SK-N-SH (cell line): ENCODE results near the gene CCR5AS.

Experiments
- CTCF ChIA-PET: fragments of 300-600, 350-600 bp; formaldehyde crosslinking; extraction: SDS; loops from one replicate; lab custom pipeline; 2021; lab: Yijun Ruan, JAX
- POLR2A ChIA-PET: fragments of 350-600 bp; sonication (Branson Sonifier 250); formaldehyde crosslinking; extraction: SDS; loops from one replicate; lab custom pipeline; 2020; ENCODE audit warnings: antibody characterized with exemption, inconsistent platforms; lab: Yijun Ruan, JAX
- DNase-seq: peaks from one replicate; pipeline ENCODE4 v3.0.0; 2012
- H2AFZ ChIP-seq: fragments of 200-600 bp; sonication (generic); 2 replicates; pipeline ENCODE4 v1.8.1; 2016; ENCODE audit warnings: antibody characterized with exemption, mild to moderate bottlenecking, low read depth
- H3F3A ChIP-seq: fragments of 200-600 bp; sonication (generic); replicated peaks from 2 replicates; pipeline ENCODE3; 2016; ENCODE audit warnings: antibody characterized with exemption, mild to moderate bottlenecking; ENCODE audit not compliant: insufficient read depth
- H3K27ac ChIP-seq, 2 experiments: fragments of 200-500 bp in 1 of 2; fragments of 200-600 bp in 1 of 2; sonication (Bioruptor generic) in 1 of 2; sonication (generic), shearing (Covaris generic) in 1 of 2; 2 replicates each; pipeline versions ENCODE4 v1.5.1 to v1.6.1; 2014 to 2016; ENCODE audit warnings: low read depth in 2 of 2, inconsistent platforms in 1 of 2, low read length in 1 of 2, mild to moderate bottlenecking in 1 of 2, mixed read lengths in 1 of 2
- H3K27me3 ChIP-seq: fragments of 200-600 bp; sonication (generic), shearing (Covaris generic); 2 replicates; pipeline ENCODE4 v1.6.1; 2016; ENCODE audit warnings: mixed run types; ENCODE audit not compliant: insufficient read depth
- H3K36me3 ChIP-seq, 2 experiments: fragments of 200-500 bp in 1 of 2; fragments of 200-600 bp in 1 of 2; sonication (Bioruptor generic) in 1 of 2; sonication (generic) in 1 of 2; replicated peaks in 1 of 2; 2 replicates each; pipeline versions ENCODE3 to v1.5.1; 2014 to 2016; ENCODE audit warnings: low read length in 1 of 2, mild to moderate bottlenecking in 1 of 2; ENCODE audit not compliant: insufficient read depth in 2 of 2, control insufficient read depth in 1 of 2
- H3K4me1 ChIP-seq, 2 experiments: fragments of 200-500 bp in 1 of 2; fragments of 200-600 bp in 1 of 2; sonication (Bioruptor generic) in 1 of 2; sonication (generic), shearing (Covaris generic) in 1 of 2; 2 replicates each; pipeline versions ENCODE4 v1.5.1 to v1.6.1; 2014 to 2016; ENCODE audit warnings: low read depth in 1 of 2, low read length in 1 of 2, mixed run types in 1 of 2; ENCODE audit not compliant: insufficient read depth in 2 of 2, control insufficient read depth in 1 of 2
- H3K4me2 ChIP-seq: fragments of 200-600 bp; sonication (generic), shearing (Covaris generic); 2 replicates; pipeline ENCODE4 v1.6.1; 2017; ENCODE audit warnings: mixed run types
- H3K4me3 ChIP-seq, 2 experiments: fragments of 200-500 bp in 1 of 2; fragments of 200-600 bp in 1 of 2; sonication (Bioruptor generic) in 1 of 2; sonication (generic), shearing (Covaris generic) in 1 of 2; 2 replicates each; pipeline versions ENCODE4 v1.5.1 to v1.8.1; 2014 to 2016; ENCODE audit warnings: low read depth in 2 of 2, inconsistent platforms in 1 of 2, low read length in 1 of 2, mild to moderate bottlenecking in 1 of 2, mixed read lengths in 1 of 2, moderate library complexity in 1 of 2
- H3K79me2 ChIP-seq: fragments of 200-600 bp; sonication (generic); 2 replicates; pipeline ENCODE4 v1.8.1; 2017; ENCODE audit warnings: mild to moderate bottlenecking; ENCODE audit not compliant: insufficient read depth
- H3K9ac ChIP-seq: fragments of 200-600 bp; sonication (generic); 2 replicates; pipeline ENCODE4 v1.6.1; 2017; ENCODE audit warnings: mixed run types
- H3K9me2 ChIP-seq: fragments of 200-600 bp; sonication (generic); 2 replicates; pipeline ENCODE4 v1.6.1; 2017; ENCODE audit warnings: mixed run types
- H3K9me3 ChIP-seq: fragments of 200-600 bp; sonication (generic); 2 replicates; pipeline ENCODE4 v1.6.1; 2017; ENCODE audit warnings: mixed run types, mild to moderate bottlenecking, moderate library complexity
- H4K20me1 ChIP-seq: fragments of 200-600 bp; sonication (generic); 2 replicates; pipeline ENCODE4 v1.6.1; 2017; ENCODE audit warnings: mild to moderate bottlenecking, mixed run types; ENCODE audit not compliant: insufficient read depth
- CTCF ChIP-seq: fragments of 200-600 bp; sonication (generic); IDR thresholded peaks from 2 replicates; pipeline ENCODE4 v1.6.1; 2017; ENCODE audit warnings: antibody characterized with exemption, mild to moderate bottlenecking, moderate library complexity
- EP300 ChIP-seq, 2 experiments: IDR thresholded peaks; 2 replicates each; pipeline versions ENCODE4 v1.4.0 to v1.6.1; 2012; ENCODE audit warnings: borderline replicate concordance in 1 of 2, low read depth in 1 of 2, low read length in 1 of 2
- EZH2phosphoT487 ChIP-seq: fragments of 200-600 bp; sonication (generic); IDR thresholded peaks from 2 replicates; pipeline ENCODE4 v1.6.1; 2017; ENCODE audit warnings: low read depth, mixed run types, mild to moderate bottlenecking, antibody characterized with exemption, moderate library complexity, borderline replicate concordance
- FOSL2 ChIP-seq: IDR thresholded peaks from 2 replicates; pipeline ENCODE4 v1.4.0; 2012; ENCODE audit warnings: low read depth, mild to moderate bottlenecking, moderate library complexity, borderline replicate concordance
- FOXJ3 ChIP-seq: sonication (generic); formaldehyde crosslinking; IDR thresholded peaks from 2 replicates; pipeline ENCODE4 v1.5.1; 2020; ENCODE audit warnings: mild to moderate bottlenecking, missing genetic modification reagents
- GABPA ChIP-seq: IDR thresholded peaks from 2 replicates; pipeline ENCODE4 v1.4.0; 2012; ENCODE audit warnings: low read depth, mild to moderate bottlenecking
- IRF3 ChIP-seq: fragments of 150-350 bp; IDR thresholded peaks from 2 replicates; pipeline ENCODE4 v1.6.1; 2016; ENCODE audit warnings: mild to moderate bottlenecking, low read depth, low read length
- JUND ChIP-seq: IDR thresholded peaks from 2 replicates; pipeline ENCODE4 v1.4.0; 2012
- MXI1 ChIP-seq: IDR thresholded peaks from 2 replicates; pipeline ENCODE4 v1.6.1; 2012; ENCODE audit warnings: mild to moderate bottlenecking, low read depth, low read length, improper control_type of control experiment
- NFIC ChIP-seq: IDR thresholded peaks from 2 replicates; pipeline ENCODE4 v1.4.0; 2012; ENCODE audit warnings: borderline replicate concordance
- NRF1 ChIP-seq: IDR thresholded peaks from 2 replicates; pipeline ENCODE4 v1.6.1; 2012; ENCODE audit warnings: low read depth, mild to moderate bottlenecking, low read length
- PBX3 ChIP-seq: IDR thresholded peaks from 2 replicates; pipeline ENCODE4; 2012
- RCOR1 ChIP-seq: fragments of 150-350 bp; IDR thresholded peaks from 2 replicates; pipeline ENCODE4 v1.6.1; 2017; ENCODE audit warnings: antibody characterized with exemption, low read length
- RFX5 ChIP-seq: IDR thresholded peaks from 2 replicates; pipeline ENCODE4 v1.6.1; 2012; ENCODE audit warnings: mild to moderate bottlenecking, improper control_type of control experiment, low read length
- RXRA ChIP-seq: IDR thresholded peaks from 2 replicates; pipeline ENCODE4 v1.4.0; 2012; ENCODE audit warnings: low read depth, mild to moderate bottlenecking, borderline replicate concordance
- SIN3A ChIP-seq: IDR thresholded peaks from 2 replicates; pipeline ENCODE4 v1.6.1; 2012; ENCODE audit warnings: low read depth, mild to moderate bottlenecking, low read length, moderate library complexity, borderline replicate concordance
- SMC3 ChIP-seq: IDR thresholded peaks from 2 replicates; pipeline ENCODE4 v1.6.1; 2012; ENCODE audit warnings: low read depth, low read length, improper control_type of control experiment
- TCF12 ChIP-seq: IDR thresholded peaks from 2 replicates; pipeline ENCODE4 v1.4.0; 2012
- YY1 ChIP-seq: IDR thresholded peaks from 2 replicates; pipeline ENCODE4 v1.4.0; 2012; ENCODE audit warnings: low read depth, mild to moderate bottlenecking
- WGBS: methylation state at CpG from one replicate; pipeline ENCODE4 v1.1.6; 2017; ENCODE audit warnings: low lambda C conversion rate; 5-methylcytosine and 5-hydroxymethylcytosine counted together
- TF ChIP-seq, protein P1 (sequence below): IDR thresholded peaks from 2 replicates; pipeline ENCODE4 v1.4.0; 2012; ENCODE audit warnings: low read depth, borderline replicate concordance

The CCR5AS gene

GRCh38 chr3:46365041-46365440 lies 41.8 kb downstream of the CCR5AS start:
- WGBS = 3% methylated on average over 4 of the region's 4 CpGs
- no peak for DNase-seq
- Histone ChIP-seq H3K4me1 (no peaks in the 10 kb centered on the region; a peak in 1 of 4 replicates), H4K20me1 (no peaks in the 10 kb centered on the region), H3K9me3 (no peaks in the 10 kb centered on the region), H2AFZ (no peak overlapping the region), H3F3A (no peaks in the 10 kb centered on the region), H3K4me2 (no peak overlapping the region), H3K27ac (no peak overlapping the region), H3K27me3 (peaks cover 19% of the 10 kb centered on the region; the same call in 1 of the 2 replicates), H3K4me3 (no peak overlapping the region), H3K9me2 (no peaks in the 10 kb centered on the region), H3K36me3 (no peaks in the 10 kb centered on the region), H3K79me2 (no peaks in the 10 kb centered on the region), H3K9ac (no peak overlapping the region)
- ChIA-PET CTCF (interaction anchor here (2.3 kb wide), 1 partner anchor 13 kb away, joined by 8 read pairs; no protein-coding TSS in a partner anchor), POLR2A (no interaction called here)
- TF ChIP-seq RXRA (no peak), TCF12 (no peak), PBX3 (no peak), NFIC (no peak), SIN3A (no peak), IRF3 (no peak), RCOR1 (no peak), EP300 (IDR thresholded peaks at IDR 0.05; ENCODE audit: borderline replicate concordance in 1 of 2, low read depth in 1 of 2, low read length in 1 of 2) (no peak), YY1 (no peak), GABPA (no peak), NRF1 (no peak), JUND (no peak)
- TF ChIP-seq, protein P1, sequence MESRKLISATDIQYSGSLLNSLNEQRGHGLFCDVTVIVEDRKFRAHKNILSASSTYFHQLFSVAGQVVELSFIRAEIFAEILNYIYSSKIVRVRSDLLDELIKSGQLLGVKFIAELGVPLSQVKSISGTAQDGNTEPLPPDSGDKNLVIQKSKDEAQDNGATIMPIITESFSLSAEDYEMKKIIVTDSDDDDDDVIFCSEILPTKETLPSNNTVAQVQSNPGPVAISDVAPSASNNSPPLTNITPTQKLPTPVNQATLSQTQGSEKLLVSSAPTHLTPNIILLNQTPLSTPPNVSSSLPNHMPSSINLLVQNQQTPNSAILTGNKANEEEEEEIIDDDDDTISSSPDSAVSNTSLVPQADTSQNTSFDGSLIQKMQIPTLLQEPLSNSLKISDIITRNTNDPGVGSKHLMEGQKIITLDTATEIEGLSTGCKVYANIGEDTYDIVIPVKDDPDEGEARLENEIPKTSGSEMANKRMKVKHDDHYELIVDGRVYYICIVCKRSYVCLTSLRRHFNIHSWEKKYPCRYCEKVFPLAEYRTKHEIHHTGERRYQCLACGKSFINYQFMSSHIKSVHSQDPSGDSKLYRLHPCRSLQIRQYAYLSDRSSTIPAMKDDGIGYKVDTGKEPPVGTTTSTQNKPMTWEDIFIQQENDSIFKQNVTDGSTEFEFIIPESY = no peak

GRCh38 chr3:46361408-46362283 lies 45.2 kb downstream of the CCR5AS start:
- no peak overlapping the region for H3K4me2 ChIP-seq
- no peak overlapping the region for H3K9ac ChIP-seq
- H3K27me3 ChIP-seq = peaks cover 30% of the 10 kb centered on the region; the same call in 1 of the 2 replicates
- no peaks in the 10 kb centered on the region for H4K20me1 ChIP-seq
- H3K79me2 ChIP-seq = no peaks in the 10 kb centered on the region
- no peak overlapping the region for H3K27ac ChIP-seq
- H3F3A ChIP-seq = no peaks in the 10 kb centered on the region
- ChIA-PET POLR2A (no interaction called here), CTCF (no interaction called here)
- 19% methylated on average over 7 of the region's 8 CpGs for WGBS
- H3K9me3 ChIP-seq = no peaks in the 10 kb centered on the region
- no peaks in the 10 kb centered on the region for H3K36me3 ChIP-seq
- H3K4me1 ChIP-seq = no peaks in the 10 kb centered on the region; a peak in 1 of 4 replicates
- no peaks in the 10 kb centered on the region for H3K9me2 ChIP-seq
- no peak overlapping the region for H2AFZ ChIP-seq
- no peak overlapping the region for H3K4me3 ChIP-seq
- no peak for DNase-seq
- TF ChIP-seq PBX3 = no peak
- no peak for TF ChIP-seq FOXJ3 (CRISPR knock-in tag)
- TF ChIP-seq FOSL2 = no peak
- TF ChIP-seq JUND = no peak
- TF ChIP-seq CTCF = no peak
- TF ChIP-seq MXI1 = no peak
- no peak for TF ChIP-seq SMC3
- TF ChIP-seq EZH2phosphoT487 = no peak
- no peak for TF ChIP-seq RCOR1
- TF ChIP-seq RXRA = no peak
- no peak for TF ChIP-seq RFX5
